HEK293T (cell line): Measurements from ENCODE around the gene MEGF9.

ENCODE experiments used
- CTCF ChIA-PET: fragments of 350-600 bp; formaldehyde crosslinking; extraction: SDS; loops from one replicate; lab custom pipeline; 2021; ENCODE audit warnings: antibody characterized with exemption, inconsistent platforms; lab: Yijun Ruan, JAX
- POLR2A ChIA-PET: fragments of 350-600 bp; formaldehyde crosslinking; extraction: SDS; loops from one replicate; lab custom pipeline; 2020; ENCODE audit warnings: antibody characterized with exemption, inconsistent platforms; lab: Yijun Ruan, JAX
- DNase-seq: peaks from one replicate; pipeline ENCODE4 v3.0.0; 2012; ENCODE audit warnings: mixed read lengths; ENCODE audit errors: extremely low spot score
- ARNT ChIP-seq: fragments of 450-650 bp; IDR thresholded peaks from 2 replicates; pipeline ENCODE4 v1.6.1; 2017; ENCODE audit warnings: mild to moderate bottlenecking
- BHLHE40 ChIP-seq: fragments of 450-650 bp; IDR thresholded peaks from 2 replicates; pipeline ENCODE4 v1.6.1; 2016; ENCODE audit warnings: mild to moderate bottlenecking, moderate library complexity, borderline replicate concordance
- CTBP1 ChIP-seq: fragments of 450-650 bp; IDR thresholded peaks from 2 replicates; pipeline ENCODE4 v1.6.1; 2016; ENCODE audit warnings: borderline replicate concordance
- ELF4 ChIP-seq: fragments of 450-650 bp; IDR thresholded peaks from 2 replicates; pipeline ENCODE4 v1.6.1; 2017; ENCODE audit warnings: antibody characterized with exemption
- FOXA1 ChIP-seq: fragments of 450-650 bp; IDR thresholded peaks from 2 replicates; pipeline ENCODE4 v1.6.1; 2016; ENCODE audit warnings: mild to moderate bottlenecking
- FOXK2 ChIP-seq: fragments of 450-650 bp; IDR thresholded peaks from 2 replicates; pipeline ENCODE4 v1.6.1; 2016; ENCODE audit warnings: mild to moderate bottlenecking
- FOXM1 ChIP-seq: fragments of 450-650 bp; IDR thresholded peaks from 2 replicates; pipeline ENCODE4 v1.6.1; 2017; ENCODE audit warnings: mild to moderate bottlenecking, borderline replicate concordance
- HDGF ChIP-seq: fragments of 450-650 bp; IDR thresholded peaks from 2 replicates; pipeline ENCODE4 v1.6.1; 2017; ENCODE audit warnings: antibody characterized with exemption, borderline replicate concordance
- L3MBTL2 ChIP-seq: fragments of 450-650 bp; conservative IDR thresholded peaks from 2 replicates; pipeline ENCODE4 v1.6.1; 2016; ENCODE audit warnings: mild to moderate bottlenecking
- LEF1 ChIP-seq: fragments of 450-650 bp; IDR thresholded peaks from 2 replicates; pipeline ENCODE4 v1.6.1; 2017; ENCODE audit warnings: mild to moderate bottlenecking, borderline replicate concordance
- NFRKB ChIP-seq: fragments of 450-650 bp; IDR thresholded peaks from 2 replicates; pipeline ENCODE4 v1.6.1; 2016; ENCODE audit warnings: mild to moderate bottlenecking, moderate library complexity
- PKNOX1 ChIP-seq: fragments of 450-650 bp; IDR thresholded peaks from 2 replicates; pipeline ENCODE4 v1.6.1; 2016
- SP1 ChIP-seq: fragments of 450-650 bp; IDR thresholded peaks from 2 replicates; pipeline ENCODE4 v1.6.1; 2017
- SUZ12 ChIP-seq: fragments of 450-650 bp; IDR thresholded peaks from 2 replicates; pipeline ENCODE4 v1.6.1; 2016; ENCODE audit warnings: mild to moderate bottlenecking
- TARDBP ChIP-seq: fragments of 450-650 bp; IDR thresholded peaks from 2 replicates; pipeline ENCODE4 v1.6.1; 2016
- ZNF384 ChIP-seq: fragments of 450-650 bp; IDR thresholded peaks from 2 replicates; pipeline ENCODE4 v1.6.1; 2016

The MEGF9 gene

GRCh38 chr9:120567081-120567480 lies 147.2 kb downstream of the MEGF9 start:
- DNase-seq: no peak
- ChIA-PET POLR2A (no interaction called here), CTCF (interaction anchor here (0.6 kb wide), 1 partner anchor 121 kb away, joined by 3 read pairs; no protein-coding TSS in a partner anchor)
- no peak for TF ChIP-seq SP1
- no peak for TF ChIP-seq LEF1
- TF ChIP-seq L3MBTL2: no peak
- no peak for TF ChIP-seq HDGF
- no peak for TF ChIP-seq FOXM1

- DNase-seq: no peak
- ChIA-PET POLR2A (no interaction called here), CTCF (no interaction called here)
- TF ChIP-seq FOXM1: no peak
These were observed 149.7 kb downstream of the MEGF9 start for GRCh38 chr9:120564589-120564988.

GRCh38 chr9:120562861-120563443 lies 151.3 kb downstream of the MEGF9 start:
- POLR2A ChIA-PET: no interaction called here
- TF ChIP-seq NFRKB: no peak
- TF ChIP-seq TARDBP: no peak
- no peak for TF ChIP-seq HDGF
- TF ChIP-seq FOXM1: no peak
- TF ChIP-seq LEF1: no peak
- TF ChIP-seq FOXA1: no peak
- no peak for TF ChIP-seq L3MBTL2
- TF ChIP-seq CTBP1: no peak
- TF ChIP-seq FOXK2: no peak
- no peak for TF ChIP-seq ARNT
- TF ChIP-seq ELF4: no peak
- TF ChIP-seq SP1: no peak
- no peak for TF ChIP-seq PKNOX1
- TF ChIP-seq BHLHE40: no peak
- TF ChIP-seq SUZ12: no peak
- no peak for TF ChIP-seq ZNF384
- CTCF ChIA-PET: no interaction called here
- no peak for DNase-seq

- TF ChIP-seq FOXK2: no peak
- TF ChIP-seq TARDBP: no peak
- no peak for TF ChIP-seq NFRKB
- TF ChIP-seq ZNF384: no peak
- no peak for TF ChIP-seq BHLHE40
- TF ChIP-seq CTBP1: no peak
- no peak for TF ChIP-seq L3MBTL2
- no peak for TF ChIP-seq SUZ12
- no peak for TF ChIP-seq LEF1
- no peak for TF ChIP-seq FOXA1
- CTCF ChIA-PET: interaction anchor here (0.6 kb wide), 1 partner anchor 285 kb away, joined by 3 read pairs; no protein-coding TSS in a partner anchor
- DNase-seq: no peak
- POLR2A ChIA-PET: no interaction called here
These were observed 152.6 kb downstream of the MEGF9 start for GRCh38 chr9:120561709-120562108.

GRCh38 chr9:120559546-120559945 lies 154.7 kb downstream of the MEGF9 start:
- TF ChIP-seq BHLHE40 (no peak), FOXK2 (no peak), PKNOX1 (no peak)
- ChIA-PET POLR2A (no interaction called here), CTCF (interaction anchor here (0.6 kb wide), 1 partner anchor 580 kb away, joined by 10 read pairs; no protein-coding TSS in a partner anchor)
- DNase-seq: no peak

- TF ChIP-seq SP1: no peak
- TF ChIP-seq L3MBTL2: no peak
- TF ChIP-seq PKNOX1: no peak
- no peak for TF ChIP-seq ZNF384
- no peak for TF ChIP-seq ELF4
- no peak for TF ChIP-seq TARDBP
- no peak for TF ChIP-seq CTBP1
- no peak for TF ChIP-seq FOXM1
- TF ChIP-seq HDGF: no peak
- TF ChIP-seq SUZ12: no peak
- DNase-seq: no peak
- CTCF ChIA-PET: no interaction called here
- POLR2A ChIA-PET: no interaction called here
These were observed 155.8 kb downstream of the MEGF9 start for GRCh38 chr9:120558454-120558853.

- no peak for DNase-seq
- TF ChIP-seq ELF4 (no peak), SUZ12 (no peak), NFRKB (no peak), FOXK2 (no peak)
- CTCF ChIA-PET: no interaction called here
- POLR2A ChIA-PET: no interaction called here
These were observed 157.1 kb downstream of the MEGF9 start for GRCh38 chr9:120557205-120557604.

- ChIA-PET CTCF (no interaction called here), POLR2A (no interaction called here)
- no peak for DNase-seq
- no peak for TF ChIP-seq ELF4
- no peak for TF ChIP-seq ARNT
- no peak for TF ChIP-seq FOXA1
- no peak for TF ChIP-seq ZNF384
- no peak for TF ChIP-seq SUZ12
- TF ChIP-seq NFRKB: no peak
- no peak for TF ChIP-seq L3MBTL2
- no peak for TF ChIP-seq SP1
- TF ChIP-seq LEF1: no peak
- TF ChIP-seq BHLHE40: no peak
These were observed 157.5 kb downstream of the MEGF9 start for GRCh38 chr9:120556775-120557174.
